Neural cell (in vitro differentiated cells): ENCODE measurements around the gene ETNK1. TPM values are rescaled to one million over a fixed set of nuclear protein-coding genes. Genes with fewer than 3 reads are reported as not detected.

Experiments
- H2AFZ ChIP-seq: fragments of 200-600, 300-800 bp; sonication (generic), shearing (Covaris generic); 2 replicates; pipeline ENCODE4 v1.6.0; 2014; ENCODE audit warnings: low read depth, mild to moderate bottlenecking, antibody characterized with exemption, low read length, moderate library complexity
- H3F3A ChIP-seq: fragments of 200-600 bp; shearing (Covaris generic); 2 replicates; pipeline ENCODE4 v1.6.1; 2016; ENCODE audit warnings: mild to moderate bottlenecking, moderate library complexity, mixed read lengths, antibody characterized with exemption, low read length; ENCODE audit not compliant: insufficient read depth, poor library complexity, severe bottlenecking
- H3K27ac ChIP-seq: fragments of 200-600, 300-800 bp; sonication (generic), shearing (Covaris generic); 2 replicates; pipeline ENCODE4 v1.5.1; 2014; ENCODE audit warnings: mild to moderate bottlenecking, low read length, moderate library complexity
- H3K27me3 ChIP-seq: fragments of 300-800, 200-600 bp; sonication (generic), shearing (Covaris generic); 2 replicates; pipeline ENCODE4 v1.6.0; 2014; ENCODE audit warnings: mild to moderate bottlenecking, low read depth, low read length, moderate library complexity; ENCODE audit not compliant: insufficient read depth
- H3K36me3 ChIP-seq: fragments of 300-800, 200-600 bp; sonication (generic), shearing (Covaris generic); 2 replicates; pipeline ENCODE4 v1.5.1; 2014; ENCODE audit warnings: mild to moderate bottlenecking, antibody characterized with exemption, low read length, moderate library complexity; ENCODE audit not compliant: insufficient read depth
- H3K4me2 ChIP-seq: fragments of 300-800, 200-600 bp; sonication (generic), shearing (Covaris generic); 2 replicates; pipeline ENCODE4 v1.6.0; 2014; ENCODE audit warnings: mild to moderate bottlenecking, low read length
- H3K4me3 ChIP-seq: fragments of 300-800, 200-600 bp; sonication (generic), shearing (Covaris generic); 2 replicates; pipeline ENCODE4 v1.5.1; 2014; ENCODE audit warnings: mild to moderate bottlenecking, low read length, moderate library complexity
- H3K79me2 ChIP-seq: fragments of 200-600 bp; shearing (Covaris generic); replicated peaks from 2 replicates; pipeline ENCODE4 v1.6.0; 2014; ENCODE audit warnings: mild to moderate bottlenecking, low read length, moderate library complexity; ENCODE audit not compliant: insufficient read depth
- H3K9ac ChIP-seq: fragments of 300-800, 200-600 bp; sonication (generic), shearing (Covaris generic); 2 replicates; pipeline ENCODE4 v1.6.1; 2016; ENCODE audit warnings: mild to moderate bottlenecking, low read length, mixed read lengths
- H3K9me2 ChIP-seq: fragments of 200-600 bp; shearing (Covaris generic); 2 replicates; pipeline ENCODE4 v1.6.1; 2016; ENCODE audit warnings: mild to moderate bottlenecking, low read length, mixed read lengths; ENCODE audit not compliant: insufficient read depth
- H3K9me3 ChIP-seq: fragments of 200-600, 300-800 bp; sonication (generic), shearing (Covaris generic); 2 replicates; pipeline ENCODE4 v1.6.1; 2016; ENCODE audit warnings: mild to moderate bottlenecking, mixed run types, low read length, moderate library complexity, mixed read lengths
- H4K20me1 ChIP-seq: fragments of 200-600 bp; shearing (Covaris generic); 2 replicates; pipeline ENCODE4 v1.6.1; 2016; ENCODE audit warnings: mild to moderate bottlenecking, mixed run types; ENCODE audit not compliant: insufficient read depth
- CTCF ChIP-seq: fragments of 450-650 bp; IDR thresholded peaks from 2 replicates; pipeline ENCODE4 v1.5.1; 2014; ENCODE audit warnings: antibody characterized with exemption, mild to moderate bottlenecking, moderate library complexity; ENCODE audit not compliant: poor library complexity, severe bottlenecking
- EP300 ChIP-seq: fragments of 450-650 bp; conservative IDR thresholded peaks from 2 replicates; pipeline ENCODE4 v1.6.1; 2014; ENCODE audit warnings: antibody characterized with exemption, mild to moderate bottlenecking, moderate library complexity; ENCODE audit not compliant: poor library complexity, severe bottlenecking
- EZH2 ChIP-seq: fragments of 200-600, 300-800 bp; shearing (Covaris generic), sonication (generic); IDR thresholded peaks from 2 replicates; pipeline ENCODE4 v1.6.1; 2014; ENCODE audit warnings: antibody characterized with exemption, low read length, borderline replicate concordance, mild to moderate bottlenecking; ENCODE audit not compliant: insufficient read depth, poor library complexity, severe bottlenecking
- MXI1 ChIP-seq: fragments of 450-650 bp; conservative IDR thresholded peaks from 2 replicates; pipeline ENCODE4 v1.6.1; 2014; ENCODE audit warnings: antibody characterized with exemption, mild to moderate bottlenecking; ENCODE audit not compliant: poor library complexity, severe bottlenecking
- POLR2AphosphoS5 ChIP-seq: IDR thresholded peaks from 2 replicates; pipeline ENCODE4 v1.6.1; 2012
- RAD21 ChIP-seq: fragments of 450-650 bp; conservative IDR thresholded peaks from 2 replicates; pipeline ENCODE4 v1.6.1; 2014; ENCODE audit warnings: antibody characterized with exemption, mild to moderate bottlenecking, moderate library complexity
- REST ChIP-seq: IDR thresholded peaks from 2 replicates; pipeline ENCODE4 v1.6.1; 2012; ENCODE audit warnings: borderline replicate concordance
- SMC3 ChIP-seq: fragments of 450-650 bp; conservative IDR thresholded peaks from 2 replicates; pipeline ENCODE4 v1.6.1; 2014; ENCODE audit warnings: antibody characterized with exemption, mild to moderate bottlenecking, moderate library complexity; ENCODE audit not compliant: poor library complexity
- TAF1 ChIP-seq: IDR thresholded peaks from 2 replicates; pipeline ENCODE4 v1.6.1; 2012; ENCODE audit warnings: low read depth
- polyA plus RNA-seq: library from polyadenylated mRNA; depleted of rRNA; stranded (reverse); fragments of >200 nt; gene quantifications from 2 replicates; pipeline ENCODE4 v1.2.3, GENCODE V29; 2014

ETNK1 gene
- polyA plus RNA-seq, 1 donor from 2014 or later: 78.5 TPM

- no peaks in the 10 kb centered on the region for H3K79me2 ChIP-seq
- TF ChIP-seq REST: no peak
- no peak for TF ChIP-seq MXI1
- no peak for TF ChIP-seq RAD21
- no peak for TF ChIP-seq TAF1
- no peak for TF ChIP-seq POLR2AphosphoS5
- no peak for TF ChIP-seq EZH2
- TF ChIP-seq EP300: no peak
- no peak for TF ChIP-seq CTCF
- no peak for TF ChIP-seq SMC3
- H3K9ac ChIP-seq: no peak overlapping the region
- no peaks in the 10 kb centered on the region for H3K9me3 ChIP-seq
- no peak overlapping the region for H3K27ac ChIP-seq
- no peaks in the 10 kb centered on the region for H3F3A ChIP-seq
- H2AFZ ChIP-seq: no peak overlapping the region
- no peak overlapping the region for H3K4me2 ChIP-seq
- H3K36me3 ChIP-seq: no peaks in the 10 kb centered on the region
- H3K9me2 ChIP-seq: no peaks in the 10 kb centered on the region
- no peaks in the 10 kb centered on the region for H4K20me1 ChIP-seq
- no peaks in the 10 kb centered on the region for H3K27me3 ChIP-seq
- H3K4me3 ChIP-seq: no peak overlapping the region
These were observed 43.5 kb downstream of the ETNK1 start for GRCh38 chr12:22668441-22668840.

GRCh38 chr12:22670762-22671161, 45.8 kb downstream of the ETNK1 start:
- Histone ChIP-seq H3K79me2 (no peaks in the 10 kb centered on the region), H2AFZ (no peak overlapping the region), H3K9me2 (no peaks in the 10 kb centered on the region), H3K36me3 (peaks cover 11% of the 10 kb centered on the region), H3K27ac (no peak overlapping the region), H4K20me1 (no peaks in the 10 kb centered on the region), H3K9ac (no peak overlapping the region), H3K27me3 (no peaks in the 10 kb centered on the region), H3F3A (no peaks in the 10 kb centered on the region), H3K4me2 (no peak overlapping the region), H3K4me3 (no peak overlapping the region), H3K9me3 (no peaks in the 10 kb centered on the region)
- TF ChIP-seq RAD21 (no peak), CTCF (no peak), TAF1 (no peak), MXI1 (no peak), POLR2AphosphoS5 (no peak), EP300 (no peak), SMC3 (no peak), REST (no peak), EZH2 (no peak)
